ENCODE data around the gene WFS1. TPM values are rescaled to one million over a fixed set of nuclear protein-coding genes. Genes with fewer than 3 reads are reported as not detected.
A peak's percentile ranks its signal among the peaks of the same experiment; 100 is the strongest.

The WFS1 gene
- total RNA-seq, 1 donor from 2014 or later: 29.2 TPM

- no peak for DNase-seq (ENCODE audit: extremely low spot score, unreplicated experiment)
- peaks cover 40% of the 10 kb centered on the region for H3K4me1 Mint-ChIP-seq (ENCODE audit: unreplicated experiment)
- H3K36me3 Mint-ChIP-seq (ENCODE audit: unreplicated experiment): no peaks in the 10 kb centered on the region
- no peak for TF ChIP-seq CTCF (IDR thresholded peaks at IDR 0.05)
- peaks cover 25% of the 10 kb centered on the region for H3K27me3 Mint-ChIP-seq (ENCODE audit: unreplicated experiment)
- H3K4me3 Mint-ChIP-seq (ENCODE audit: unreplicated experiment): peak overlapping the region; percentile 71
- no peaks in the 10 kb centered on the region for H3K9me3 Mint-ChIP-seq (ENCODE audit: unreplicated experiment)
- H3K27ac Mint-ChIP-seq (ENCODE audit: unreplicated experiment): no peak overlapping the region
Observed at GRCh38 chr4:6268650-6269615, 717 bp upstream of the WFS1 start.

GRCh38 chr4:6270636-6271121 is 1.0 kb downstream of the WFS1 start:
- H3K4me1 Mint-ChIP-seq (ENCODE audit: unreplicated experiment): peaks cover 47% of the 10 kb centered on the region

GRCh38 chr4:6271206-6271605 is 1.6 kb downstream of the WFS1 start:
- Mint-ChIP-seq H3K36me3 (ENCODE audit: unreplicated experiment) (no peaks in the 10 kb centered on the region), H3K27me3 (ENCODE audit: unreplicated experiment) (peaks cover 19% of the 10 kb centered on the region), H3K4me1 (ENCODE audit: unreplicated experiment) (peaks cover 47% of the 10 kb centered on the region), H3K4me3 (ENCODE audit: unreplicated experiment) (peak overlapping the region; percentile 82), H3K27ac (ENCODE audit: unreplicated experiment) (no peak overlapping the region), H3K9me3 (ENCODE audit: unreplicated experiment) (no peaks in the 10 kb centered on the region)
- no peak for DNase-seq (ENCODE audit: extremely low spot score, unreplicated experiment)
- TF ChIP-seq CTCF (IDR thresholded peaks at IDR 0.05): no peak

More at GRCh38 chr4:6270636-6271121, 1.0 kb downstream of the WFS1 start:
- Mint-ChIP-seq H3K4me3 (ENCODE audit: unreplicated experiment) (peak overlapping the region; percentile 82), H3K27ac (ENCODE audit: unreplicated experiment) (peak overlapping the region; percentile 68), H3K27me3 (ENCODE audit: unreplicated experiment) (peaks cover 22% of the 10 kb centered on the region), H3K36me3 (ENCODE audit: unreplicated experiment) (no peaks in the 10 kb centered on the region), H3K9me3 (ENCODE audit: unreplicated experiment) (no peaks in the 10 kb centered on the region)
- no peak for DNase-seq (ENCODE audit: extremely low spot score, unreplicated experiment)
- no peak for TF ChIP-seq CTCF (IDR thresholded peaks at IDR 0.05)

DNA sequence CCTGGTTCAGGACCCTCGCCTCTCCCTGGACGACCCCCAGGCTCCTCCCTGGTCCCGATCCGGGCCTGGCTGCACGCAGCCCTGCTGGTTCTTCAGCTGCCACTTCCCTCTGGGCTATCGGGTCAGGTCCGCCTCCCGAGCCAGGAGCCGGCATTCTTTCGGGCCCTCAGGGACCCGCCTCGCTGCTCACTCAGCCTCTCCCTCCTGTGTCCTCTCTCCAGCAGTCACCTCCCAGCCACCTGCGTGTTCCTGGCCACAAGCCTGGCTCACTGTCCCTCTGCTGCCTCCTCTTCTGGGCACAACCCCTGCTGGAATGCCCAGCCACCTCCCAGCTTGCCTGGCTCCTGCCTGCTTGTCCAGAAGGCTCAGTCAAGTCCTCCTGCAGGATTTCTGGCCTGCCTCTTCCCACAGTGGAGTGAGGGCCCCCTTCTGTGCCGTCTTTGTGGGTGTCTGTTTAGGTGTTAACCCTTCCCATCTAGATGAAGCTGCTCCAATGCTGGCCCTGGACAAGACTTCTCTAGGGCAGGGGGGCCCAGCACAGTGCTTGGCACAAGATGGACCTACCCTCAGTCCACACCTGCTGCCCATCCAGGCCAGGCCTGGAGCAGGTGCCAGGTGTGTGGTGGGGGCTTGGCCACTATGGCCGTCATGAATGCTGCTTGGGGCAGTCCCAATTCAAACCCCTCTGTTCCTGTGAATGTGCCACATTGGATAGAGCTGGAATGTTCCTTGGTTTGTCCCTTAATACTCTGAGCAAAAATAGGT is 2.2 kb downstream of the WFS1 start:
- Mint-ChIP-seq H3K9me3 (ENCODE audit: unreplicated experiment) (no peaks in the 10 kb centered on the region), H3K4me3 (ENCODE audit: unreplicated experiment) (peak overlapping the region; percentile 61), H3K27me3 (ENCODE audit: unreplicated experiment) (peaks cover 14% of the 10 kb centered on the region), H3K4me1 (ENCODE audit: unreplicated experiment) (peaks cover 47% of the 10 kb centered on the region), H3K27ac (ENCODE audit: unreplicated experiment) (peak overlapping the region; percentile 85), H3K36me3 (ENCODE audit: unreplicated experiment) (no peaks in the 10 kb centered on the region)
- no peak for DNase-seq (ENCODE audit: extremely low spot score, unreplicated experiment)
- TF ChIP-seq CTCF (IDR thresholded peaks at IDR 0.05): no peak

Data from osteocyte (in vitro differentiated cells).